AG04449 (cell line): ENCODE measurements around the gene TPBGL.

Experiments
- CTCF ChIA-PET: fragments of 350-600 bp; formaldehyde crosslinking; extraction: SDS; loops from one replicate; lab custom pipeline; 2021; ENCODE audit warnings: antibody characterized with exemption; lab: Yijun Ruan, JAX
- POLR2A ChIA-PET: fragments of 400-600, 350-600 bp; formaldehyde crosslinking; extraction: SDS; loops from one replicate; lab custom pipeline; 2020; ENCODE audit warnings: antibody characterized with exemption, inconsistent platforms; lab: Yijun Ruan, JAX
- DNase-seq: peaks from one replicate; pipeline ENCODE4 v3.0.0-alpha.2; 2010; ENCODE audit warnings: low read depth, low spot score
- H3K4me3 ChIP-seq: 2 replicates; pipeline ENCODE4 v1.5.1; 2011; ENCODE audit warnings: low read depth, mild to moderate bottlenecking, control low read depth, low read length
- TF ChIP-seq, protein P1 (sequence below): IDR thresholded peaks from one replicate; pipeline ENCODE4 v1.5.1; 2011; ENCODE audit warnings: mild to moderate bottlenecking, moderate library complexity, low read length, control low read depth, inconsistent platforms; ENCODE audit not compliant: insufficient read depth; ENCODE audit errors: missing control alignments

The TPBGL gene

DNA sequence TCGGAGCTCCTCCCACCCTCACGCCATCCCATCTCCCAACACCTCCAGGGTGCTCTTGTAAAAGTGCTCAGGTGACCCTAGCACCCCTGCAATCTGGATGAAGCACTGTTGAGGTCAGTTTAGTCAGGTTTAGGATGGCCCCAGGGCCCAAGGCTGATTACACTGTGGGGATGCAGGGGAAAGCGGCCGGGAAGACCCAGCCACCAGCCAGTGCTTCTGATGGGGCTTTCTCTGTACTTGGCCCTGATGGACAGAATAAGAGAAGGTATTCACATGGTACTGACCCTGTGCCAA lies 28.7 kb downstream of the TPBGL start:
- CTCF ChIA-PET, result interaction anchor here (0.6 to 16.4 kb wide), 7 partner anchors 8 to 247 kb away, joined by 3 to 534 read pairs (median 21); no protein-coding TSS in a partner anchor
- POLR2A ChIA-PET, result no interaction called here
- no peak for DNase-seq
- TF ChIP-seq, protein P1, sequence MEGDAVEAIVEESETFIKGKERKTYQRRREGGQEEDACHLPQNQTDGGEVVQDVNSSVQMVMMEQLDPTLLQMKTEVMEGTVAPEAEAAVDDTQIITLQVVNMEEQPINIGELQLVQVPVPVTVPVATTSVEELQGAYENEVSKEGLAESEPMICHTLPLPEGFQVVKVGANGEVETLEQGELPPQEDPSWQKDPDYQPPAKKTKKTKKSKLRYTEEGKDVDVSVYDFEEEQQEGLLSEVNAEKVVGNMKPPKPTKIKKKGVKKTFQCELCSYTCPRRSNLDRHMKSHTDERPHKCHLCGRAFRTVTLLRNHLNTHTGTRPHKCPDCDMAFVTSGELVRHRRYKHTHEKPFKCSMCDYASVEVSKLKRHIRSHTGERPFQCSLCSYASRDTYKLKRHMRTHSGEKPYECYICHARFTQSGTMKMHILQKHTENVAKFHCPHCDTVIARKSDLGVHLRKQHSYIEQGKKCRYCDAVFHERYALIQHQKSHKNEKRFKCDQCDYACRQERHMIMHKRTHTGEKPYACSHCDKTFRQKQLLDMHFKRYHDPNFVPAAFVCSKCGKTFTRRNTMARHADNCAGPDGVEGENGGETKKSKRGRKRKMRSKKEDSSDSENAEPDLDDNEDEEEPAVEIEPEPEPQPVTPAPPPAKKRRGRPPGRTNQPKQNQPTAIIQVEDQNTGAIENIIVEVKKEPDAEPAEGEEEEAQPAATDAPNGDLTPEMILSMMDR, result no peak
- no peak overlapping the region for H3K4me3 ChIP-seq

DNA sequence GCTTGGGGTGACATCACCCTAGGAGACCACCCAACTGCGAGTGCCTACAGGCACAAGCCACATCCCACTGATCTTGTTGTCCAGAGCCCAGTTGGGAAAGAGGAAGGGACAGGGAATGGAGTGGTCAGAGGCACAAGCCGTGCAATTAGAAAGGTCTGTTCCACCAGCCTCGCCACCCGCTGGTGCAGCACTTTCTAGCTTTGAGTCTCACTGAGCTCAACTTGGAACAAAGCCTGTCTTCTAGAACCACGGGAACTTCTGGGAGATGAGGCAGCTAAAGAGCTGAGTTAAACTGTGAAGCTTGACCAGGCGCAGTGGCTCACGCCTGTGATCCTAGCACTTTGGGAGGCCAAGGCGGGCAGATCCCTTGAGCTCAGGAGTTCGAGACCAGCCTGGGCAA lies 29.3 kb downstream of the TPBGL start:
- H3K4me3 ChIP-seq, result no peak overlapping the region
- POLR2A ChIA-PET, result interaction anchor here (0.7 kb wide), 1 partner anchor 153 kb away, joined by 3 read pairs; no protein-coding TSS in a partner anchor
- TF ChIP-seq, protein P1, result no peak
- DNase-seq, result no peak
- CTCF ChIA-PET, result interaction anchor here (0.9 to 16.4 kb wide), 8 partner anchors 9 to 341 kb away, joined by 3 to 534 read pairs (median 19); partner anchors contain the start of gene TPBGL

DNA sequence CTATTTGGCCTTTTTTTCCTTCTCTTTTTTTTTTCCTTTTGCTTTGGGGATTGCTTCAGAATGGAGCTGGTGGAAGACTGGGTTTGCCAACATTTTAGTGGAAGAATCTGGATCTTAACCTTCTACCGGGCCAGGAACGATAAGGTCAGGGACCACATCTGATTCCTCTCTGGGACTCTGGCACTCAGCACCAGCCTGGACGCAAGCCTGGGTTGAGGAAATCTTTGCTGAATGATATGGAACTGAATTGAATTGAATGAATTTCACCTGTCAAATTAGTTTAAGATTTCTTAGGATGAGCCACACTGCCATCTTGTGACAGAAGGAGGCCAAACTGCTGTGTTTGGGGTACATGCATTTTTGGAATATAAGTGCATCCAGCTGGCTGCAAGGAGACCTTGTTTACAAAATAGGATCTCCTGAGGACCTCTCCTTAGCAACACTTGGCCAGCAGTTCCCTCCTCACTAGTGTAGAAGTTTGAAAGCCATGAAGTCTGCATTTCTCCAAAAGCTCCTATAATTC lies 30.4 kb downstream of the TPBGL start:
- DNase-seq, result no peak
- CTCF ChIA-PET, result interaction anchor here (0.6 to 16.4 kb wide), 17 partner anchors 8 to 342 kb away, joined by 3 to 534 read pairs (median 6); partner anchors contain the start of gene TPBGL
- no peak overlapping the region for H3K4me3 ChIP-seq
- POLR2A ChIA-PET, result interaction anchor here (0.6 kb wide), 1 partner anchor 1203 kb away, joined by 3 read pairs; no protein-coding TSS in a partner anchor
- TF ChIP-seq, protein P1, result peak; percentile 5

DNA sequence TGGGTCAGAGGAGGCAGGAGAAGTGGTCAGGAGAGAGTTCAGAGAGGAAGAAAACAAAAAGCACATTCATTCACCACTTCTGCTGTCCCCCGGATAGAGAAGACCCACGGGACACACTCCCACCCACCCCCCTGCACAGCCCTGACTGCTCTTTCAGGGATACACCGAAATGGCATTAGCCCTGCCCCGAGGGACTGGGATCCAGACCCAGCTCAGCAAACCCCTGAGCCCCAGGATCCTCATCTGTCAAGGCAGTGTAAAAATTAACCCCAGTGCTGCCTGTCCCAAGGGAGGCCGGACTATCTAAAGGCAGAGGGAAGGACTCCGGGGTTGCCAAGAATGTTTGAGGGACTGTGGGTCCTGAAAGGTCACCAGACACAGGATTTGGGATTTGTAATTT lies 31.2 kb downstream of the TPBGL start:
- DNase-seq, result no peak
- H3K4me3 ChIP-seq, result no peak overlapping the region
- POLR2A ChIA-PET, result interaction anchor here (0.6 kb wide), 1 partner anchor 1204 kb away, joined by 3 read pairs; no protein-coding TSS in a partner anchor
- TF ChIP-seq, protein P1, result no peak
- CTCF ChIA-PET, result interaction anchor here (1.2 to 16.4 kb wide), 12 partner anchors 9 to 250 kb away, joined by 3 to 534 read pairs (median 14); no protein-coding TSS in a partner anchor

DNA sequence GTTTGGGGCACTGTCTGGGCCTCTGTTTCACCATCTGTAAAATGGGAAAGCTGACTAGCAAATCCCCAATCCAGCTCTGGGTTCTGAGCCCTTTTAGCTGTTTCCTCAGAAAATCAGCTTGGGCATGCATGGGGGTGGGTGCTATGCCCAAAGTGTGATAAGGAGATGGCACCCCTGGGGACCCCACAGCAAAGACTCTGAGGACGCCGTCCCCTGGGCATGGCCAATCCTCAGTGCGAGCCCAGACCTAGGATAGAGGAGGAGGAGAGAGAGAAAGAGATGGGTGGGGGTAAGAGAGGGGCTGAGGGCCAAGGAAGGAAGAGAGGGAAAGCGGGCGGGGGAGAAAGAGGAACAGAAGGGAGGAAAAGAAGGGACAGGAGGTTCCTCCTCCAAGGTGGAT lies 31.8 kb downstream of the TPBGL start:
- POLR2A ChIA-PET, result no interaction called here
- no peak for DNase-seq
- CTCF ChIA-PET, result interaction anchor here (0.7 to 16.4 kb wide), 9 partner anchors 9 to 131 kb away, joined by 3 to 534 read pairs (median 16); no protein-coding TSS in a partner anchor
- no peak overlapping the region for H3K4me3 ChIP-seq
- TF ChIP-seq, protein P1, result no peak

DNA sequence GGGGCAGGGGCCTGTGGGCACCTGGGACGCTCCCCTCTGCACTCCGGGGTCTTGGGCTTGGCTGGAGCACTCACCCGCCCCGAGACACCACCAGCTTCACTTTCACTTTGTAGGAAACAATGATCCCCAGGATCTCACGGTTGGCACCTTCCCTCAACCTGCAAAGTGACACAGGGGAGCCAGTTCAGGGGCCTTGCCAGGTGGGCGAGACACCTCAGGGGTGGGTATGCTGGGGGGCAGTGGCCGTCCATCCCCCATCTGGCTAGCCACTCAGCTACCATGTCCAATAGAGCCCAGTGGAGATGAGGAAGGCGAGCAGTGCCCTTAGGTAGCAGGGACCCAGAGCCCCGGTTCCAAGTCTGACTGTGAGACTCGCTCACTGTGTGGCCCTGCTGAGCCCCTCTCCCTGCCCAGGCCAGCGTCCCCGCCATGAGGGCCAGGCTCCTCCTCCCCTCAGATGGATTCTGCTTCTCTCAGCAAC lies 32.3 kb downstream of the TPBGL start:
- no peak overlapping the region for H3K4me3 ChIP-seq
- TF ChIP-seq, protein P1, result no peak
- no peak for DNase-seq
- POLR2A ChIA-PET, result no interaction called here
- CTCF ChIA-PET, result interaction anchor here (0.7 to 16.4 kb wide), 10 partner anchors 8 to 132 kb away, joined by 3 to 534 read pairs (median 14); no protein-coding TSS in a partner anchor
